ENCODE measurements around the gene GYPB. TPM values are rescaled to one million over a fixed set of nuclear protein-coding genes. Genes with fewer than 3 reads are reported as not detected.
"Not testable (repeated sequence)": the region's sequence is repeated elsewhere in the genome, so short reads cannot be mapped to it uniquely, and the experiment has no call there.

The GYPB gene
- total RNA-seq, 1 experiment from 2014 or later: not detected

GRCh38 chr4:144026682-144027081 lies 7.5 kb upstream of the GYPB start:
- H3K27ac ChIP-seq (ENCODE audit: low read length); H3K9me3 ChIP-seq (ENCODE audit: control insufficient read depth, insufficient read depth, low read depth, low read length); DNase-seq (ENCODE audit: low read depth, low spot score); POLR2A ChIA-PET; ATAC-seq; CTCF ChIA-PET; BruUV-seq (replicated peaks); in situ Hi-C loops (cut with HindIII; ENCODE audit: low pct_unique_long_range_greater_than_20kb, low sequenced_read_pairs); H3K4me3 ChIP-seq (ENCODE audit: low read depth in 2 of 2, low read length in 2 of 2); intact Hi-C loops (cut with micrococcal nuclease; ENCODE audit: unreplicated experiment); H3K4me1 ChIP-seq (ENCODE audit: control insufficient read depth, insufficient read depth, low read length); H3K36me3 ChIP-seq (ENCODE audit: control insufficient read depth, insufficient read depth, low read length); H3K27me3 ChIP-seq (ENCODE audit: control insufficient read depth, insufficient read depth, low read length): not testable (repeated sequence)

GRCh38 chr4:144024399-144025053 lies 5.3 kb upstream of the GYPB start:
- intact Hi-C loops (cut with micrococcal nuclease; ENCODE audit: unreplicated experiment); H3K27me3 ChIP-seq (ENCODE audit: control insufficient read depth, insufficient read depth, low read length); POLR2A ChIA-PET; in situ Hi-C loops (cut with HindIII; ENCODE audit: low pct_unique_long_range_greater_than_20kb, low sequenced_read_pairs); H3K36me3 ChIP-seq (ENCODE audit: control insufficient read depth, insufficient read depth, low read length); DNase-seq (ENCODE audit: low read depth, low spot score); BruUV-seq (replicated peaks); ATAC-seq; H3K27ac ChIP-seq (ENCODE audit: low read length); H3K9me3 ChIP-seq (ENCODE audit: control insufficient read depth, insufficient read depth, low read depth, low read length); H3K4me3 ChIP-seq (ENCODE audit: low read depth in 2 of 2, low read length in 2 of 2); CTCF ChIA-PET; H3K4me1 ChIP-seq (ENCODE audit: control insufficient read depth, insufficient read depth, low read length): not testable (repeated sequence)

DNA sequence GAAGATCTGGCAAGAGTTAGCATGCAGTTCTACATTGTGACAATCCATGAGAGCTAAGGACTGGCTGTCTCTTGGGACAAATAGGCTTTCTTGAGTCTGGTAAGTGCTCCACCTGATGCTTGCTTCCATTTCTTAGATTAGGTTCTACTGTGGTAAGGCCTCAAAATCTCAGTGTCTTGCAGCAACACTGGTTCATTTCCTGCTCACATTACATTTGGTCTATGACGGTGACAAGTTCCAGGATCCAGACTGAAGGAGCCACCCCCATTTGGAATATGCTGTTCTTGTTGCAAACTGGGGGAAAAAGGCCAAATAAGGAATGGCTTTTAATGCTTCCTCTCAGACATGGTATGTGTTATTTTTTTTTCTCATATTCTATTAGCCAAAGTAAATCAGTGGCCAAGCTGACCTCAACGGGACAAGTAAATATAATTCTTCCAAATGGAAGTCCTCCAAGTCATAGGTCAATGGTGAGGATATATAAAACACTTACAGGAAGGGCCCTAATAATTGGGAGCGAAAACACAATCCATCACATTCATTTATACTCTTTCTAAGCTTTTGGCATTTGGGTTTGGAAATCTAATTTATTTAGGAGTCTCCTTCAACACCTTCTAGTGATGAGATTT lies 3.7 kb upstream of the GYPB start:
- H3K27me3 ChIP-seq (ENCODE audit: control insufficient read depth, insufficient read depth, low read length); H3K4me3 ChIP-seq (ENCODE audit: low read depth in 2 of 2, low read length in 2 of 2); H3K36me3 ChIP-seq (ENCODE audit: control insufficient read depth, insufficient read depth, low read length); intact Hi-C loops (cut with micrococcal nuclease; ENCODE audit: unreplicated experiment); in situ Hi-C loops (cut with HindIII; ENCODE audit: low pct_unique_long_range_greater_than_20kb, low sequenced_read_pairs); CTCF ChIA-PET; H3K9me3 ChIP-seq (ENCODE audit: control insufficient read depth, insufficient read depth, low read depth, low read length); H3K27ac ChIP-seq (ENCODE audit: low read length); BruUV-seq (replicated peaks); DNase-seq (ENCODE audit: low read depth, low spot score); ATAC-seq; H3K4me1 ChIP-seq (ENCODE audit: control insufficient read depth, insufficient read depth, low read length); POLR2A ChIA-PET: not testable (repeated sequence)

- POLR2A ChIA-PET; H3K27ac ChIP-seq (ENCODE audit: low read length); BruUV-seq (replicated peaks); H3K9me3 ChIP-seq (ENCODE audit: control insufficient read depth, insufficient read depth, low read depth, low read length); ATAC-seq; H3K4me3 ChIP-seq (ENCODE audit: low read depth in 2 of 2, low read length in 2 of 2); H3K4me1 ChIP-seq (ENCODE audit: control insufficient read depth, insufficient read depth, low read length); intact Hi-C loops (cut with micrococcal nuclease; ENCODE audit: unreplicated experiment); in situ Hi-C loops (cut with HindIII; ENCODE audit: low pct_unique_long_range_greater_than_20kb, low sequenced_read_pairs); DNase-seq (ENCODE audit: low read depth, low spot score); H3K27me3 ChIP-seq (ENCODE audit: control insufficient read depth, insufficient read depth, low read length); H3K36me3 ChIP-seq (ENCODE audit: control insufficient read depth, insufficient read depth, low read length); CTCF ChIA-PET: not testable (repeated sequence)
- TF ChIP-seq, protein P1, sequence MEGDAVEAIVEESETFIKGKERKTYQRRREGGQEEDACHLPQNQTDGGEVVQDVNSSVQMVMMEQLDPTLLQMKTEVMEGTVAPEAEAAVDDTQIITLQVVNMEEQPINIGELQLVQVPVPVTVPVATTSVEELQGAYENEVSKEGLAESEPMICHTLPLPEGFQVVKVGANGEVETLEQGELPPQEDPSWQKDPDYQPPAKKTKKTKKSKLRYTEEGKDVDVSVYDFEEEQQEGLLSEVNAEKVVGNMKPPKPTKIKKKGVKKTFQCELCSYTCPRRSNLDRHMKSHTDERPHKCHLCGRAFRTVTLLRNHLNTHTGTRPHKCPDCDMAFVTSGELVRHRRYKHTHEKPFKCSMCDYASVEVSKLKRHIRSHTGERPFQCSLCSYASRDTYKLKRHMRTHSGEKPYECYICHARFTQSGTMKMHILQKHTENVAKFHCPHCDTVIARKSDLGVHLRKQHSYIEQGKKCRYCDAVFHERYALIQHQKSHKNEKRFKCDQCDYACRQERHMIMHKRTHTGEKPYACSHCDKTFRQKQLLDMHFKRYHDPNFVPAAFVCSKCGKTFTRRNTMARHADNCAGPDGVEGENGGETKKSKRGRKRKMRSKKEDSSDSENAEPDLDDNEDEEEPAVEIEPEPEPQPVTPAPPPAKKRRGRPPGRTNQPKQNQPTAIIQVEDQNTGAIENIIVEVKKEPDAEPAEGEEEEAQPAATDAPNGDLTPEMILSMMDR (IDR thresholded peaks at IDR 0.05): peak; percentile 53
Measured at GRCh38 chr4:144021336-144021990, 2.3 kb upstream of the GYPB start.

DNA sequence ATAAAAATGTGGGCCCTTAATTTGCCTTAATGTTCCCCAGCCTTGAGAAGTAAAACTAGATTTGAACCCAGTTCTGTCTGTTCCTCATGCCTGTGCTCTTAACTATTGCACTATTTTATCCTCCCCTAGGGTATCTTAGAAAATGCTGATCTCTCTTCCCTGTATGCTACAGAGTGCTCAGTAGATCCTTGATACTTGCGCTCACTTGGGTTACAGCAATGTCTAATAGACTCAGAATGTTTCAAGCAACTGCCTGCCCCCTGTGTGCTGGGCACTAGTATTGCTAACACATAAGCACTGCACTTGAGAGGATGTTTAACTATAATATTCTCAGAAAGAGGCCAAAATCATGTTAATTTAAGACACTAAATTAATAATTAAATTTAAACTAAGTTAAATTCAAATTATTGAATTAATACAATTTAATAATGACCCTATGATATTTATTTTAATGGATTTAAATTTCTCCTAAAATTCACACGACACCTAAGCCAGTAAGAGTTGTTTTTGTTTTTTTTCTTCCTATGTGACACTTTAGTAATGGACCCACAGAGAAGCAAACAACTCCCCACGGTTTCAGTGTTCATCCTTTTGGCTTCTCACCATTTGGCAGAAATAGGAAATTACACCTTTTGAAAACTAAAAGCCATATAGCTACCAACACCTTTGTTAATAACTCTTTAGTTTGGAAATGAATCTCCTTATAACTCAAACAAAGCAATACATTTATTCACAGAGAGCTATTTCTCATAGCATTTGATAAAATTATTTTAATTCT lies 768 bp downstream of the GYPB start:
- in situ Hi-C loops (cut with HindIII; ENCODE audit: low pct_unique_long_range_greater_than_20kb, low sequenced_read_pairs); H3K4me3 ChIP-seq (ENCODE audit: low read depth in 2 of 2, low read length in 2 of 2); H3K27ac ChIP-seq (ENCODE audit: low read length); H3K27me3 ChIP-seq (ENCODE audit: control insufficient read depth, insufficient read depth, low read length); BruUV-seq (replicated peaks); DNase-seq (ENCODE audit: low read depth, low spot score); CTCF ChIA-PET; intact Hi-C loops (cut with micrococcal nuclease; ENCODE audit: unreplicated experiment); H3K4me1 ChIP-seq (ENCODE audit: control insufficient read depth, insufficient read depth, low read length); H3K36me3 ChIP-seq (ENCODE audit: control insufficient read depth, insufficient read depth, low read length); ATAC-seq; H3K9me3 ChIP-seq (ENCODE audit: control insufficient read depth, insufficient read depth, low read depth, low read length); POLR2A ChIA-PET: not testable (repeated sequence)

DNA sequence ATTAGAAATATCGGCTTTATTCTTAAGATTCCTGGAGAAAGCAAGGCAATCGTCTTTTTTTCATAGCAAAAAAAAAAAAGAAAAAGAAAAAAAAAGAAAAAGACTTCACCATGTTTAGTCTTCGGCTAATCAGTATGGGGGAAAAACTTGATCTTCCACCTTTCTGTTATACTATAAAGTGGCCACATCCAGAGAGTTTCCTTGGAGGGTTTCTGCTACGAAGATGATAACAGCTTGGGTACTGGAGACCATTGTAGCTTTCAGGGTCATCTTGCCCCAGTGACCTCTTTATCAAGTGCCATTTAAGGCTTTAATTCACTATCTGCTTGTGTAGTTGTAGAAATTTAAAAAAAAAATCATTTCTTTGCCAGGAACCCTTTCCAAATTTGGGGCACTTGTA lies 1.9 kb downstream of the GYPB start:
- not testable (repeated sequence) for H3K36me3 ChIP-seq (ENCODE audit: control insufficient read depth, insufficient read depth, low read length)

More for the DNA sequence above, 1.9 kb downstream of the GYPB start:
- H3K9me3 ChIP-seq (ENCODE audit: control insufficient read depth, insufficient read depth, low read depth, low read length); in situ Hi-C loops (cut with HindIII; ENCODE audit: low pct_unique_long_range_greater_than_20kb, low sequenced_read_pairs); BruUV-seq (replicated peaks); intact Hi-C loops (cut with micrococcal nuclease; ENCODE audit: unreplicated experiment); H3K27ac ChIP-seq (ENCODE audit: low read length); H3K4me3 ChIP-seq (ENCODE audit: low read depth in 2 of 2, low read length in 2 of 2); DNase-seq (ENCODE audit: low read depth, low spot score); POLR2A ChIA-PET; CTCF ChIA-PET; ATAC-seq; H3K27me3 ChIP-seq (ENCODE audit: control insufficient read depth, insufficient read depth, low read length); H3K4me1 ChIP-seq (ENCODE audit: control insufficient read depth, insufficient read depth, low read length): not testable (repeated sequence)
